ENCODE measurements around the gene BPGM. TPM values are rescaled to one million over a fixed set of nuclear protein-coding genes. Genes with fewer than 3 reads are reported as not detected.
"Not testable (repeated sequence)": the region's sequence is repeated elsewhere in the genome, so short reads cannot be mapped to it uniquely, and the experiment has no call there.

The BPGM gene
- total RNA-seq, 2 donors from 2014 or later, result 18.3 to 18.7 TPM

DNA sequence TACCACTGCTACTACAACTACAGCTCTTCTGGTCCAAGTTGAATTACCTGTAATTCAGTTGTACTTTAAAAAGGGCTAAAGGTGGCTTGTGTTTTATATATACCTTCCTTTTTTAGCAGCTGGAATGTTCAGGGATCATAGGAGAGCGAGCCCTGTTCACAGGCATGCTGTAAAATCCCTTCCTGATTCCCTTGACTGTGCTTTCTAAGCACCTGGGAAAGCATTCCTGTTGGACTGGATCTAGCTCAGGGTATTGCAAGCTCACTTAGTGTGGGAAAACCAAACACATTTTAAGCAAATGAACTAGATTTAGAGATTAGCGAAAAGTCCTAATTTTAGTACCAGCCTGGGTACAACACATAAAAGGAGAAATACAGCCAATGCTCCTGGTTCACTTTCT lies 31.5 kb downstream of the BPGM start:
- no peaks in the 10 kb centered on the region for H3K36me3 ChIP-seq
- no peak for TF ChIP-seq POLR2A (IDR thresholded peaks at IDR 0.05)
- TF ChIP-seq POLR2AphosphoS5 (IDR thresholded peaks at IDR 0.05), result no peak
- TF ChIP-seq, protein P1, sequence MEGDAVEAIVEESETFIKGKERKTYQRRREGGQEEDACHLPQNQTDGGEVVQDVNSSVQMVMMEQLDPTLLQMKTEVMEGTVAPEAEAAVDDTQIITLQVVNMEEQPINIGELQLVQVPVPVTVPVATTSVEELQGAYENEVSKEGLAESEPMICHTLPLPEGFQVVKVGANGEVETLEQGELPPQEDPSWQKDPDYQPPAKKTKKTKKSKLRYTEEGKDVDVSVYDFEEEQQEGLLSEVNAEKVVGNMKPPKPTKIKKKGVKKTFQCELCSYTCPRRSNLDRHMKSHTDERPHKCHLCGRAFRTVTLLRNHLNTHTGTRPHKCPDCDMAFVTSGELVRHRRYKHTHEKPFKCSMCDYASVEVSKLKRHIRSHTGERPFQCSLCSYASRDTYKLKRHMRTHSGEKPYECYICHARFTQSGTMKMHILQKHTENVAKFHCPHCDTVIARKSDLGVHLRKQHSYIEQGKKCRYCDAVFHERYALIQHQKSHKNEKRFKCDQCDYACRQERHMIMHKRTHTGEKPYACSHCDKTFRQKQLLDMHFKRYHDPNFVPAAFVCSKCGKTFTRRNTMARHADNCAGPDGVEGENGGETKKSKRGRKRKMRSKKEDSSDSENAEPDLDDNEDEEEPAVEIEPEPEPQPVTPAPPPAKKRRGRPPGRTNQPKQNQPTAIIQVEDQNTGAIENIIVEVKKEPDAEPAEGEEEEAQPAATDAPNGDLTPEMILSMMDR (IDR thresholded peaks at IDR 0.05), result no peak
- WGBS, result 64% methylated on average over 2 of the region's 2 CpGs
- H3K27me3 ChIP-seq (replicated peaks; ENCODE audit: insufficient read depth), result no peaks in the 10 kb centered on the region
- H3K4me3 ChIP-seq, result no peak overlapping the region
- DNase-seq (ENCODE audit: low spot score), result no peak
- intact Hi-C loops (cut with DNase I), result no loop called here
- no peaks in the 10 kb centered on the region for H3K9me3 ChIP-seq
- H3K27ac ChIP-seq, result no peak overlapping the region
- H3K4me1 ChIP-seq (replicated peaks), result no peaks in the 10 kb centered on the region

- TF ChIP-seq POLR2AphosphoS5 (IDR thresholded peaks at IDR 0.05), result no peak
- 97% methylated on average over 2 of the region's 2 CpGs for WGBS
- no peak for DNase-seq (ENCODE audit: low spot score)
Observed at GRCh38 chr7:134679006-134679405, 32.4 kb downstream of the BPGM start.

GRCh38 chr7:134684165-134684564 lies 37.5 kb downstream of the BPGM start:
- no peak for DNase-seq (ENCODE audit: low spot score)
- no peaks in the 10 kb centered on the region for H3K27me3 ChIP-seq (replicated peaks; ENCODE audit: insufficient read depth)
- H3K4me1 ChIP-seq (replicated peaks), result no peaks in the 10 kb centered on the region
- no peaks in the 10 kb centered on the region for H3K36me3 ChIP-seq
- intact Hi-C loops (cut with DNase I), result loop anchor here (10.0 kb wide), 1 partner anchor 581 kb away; no protein-coding TSS in a partner anchor
- no peak overlapping the region for H3K4me3 ChIP-seq
- H3K9me3 ChIP-seq, result no peaks in the 10 kb centered on the region
- WGBS, result 95% methylated on average over 3 of the region's 3 CpGs
- H3K27ac ChIP-seq, result no peak overlapping the region
- no peak for TF ChIP-seq POLR2AphosphoS5 (IDR thresholded peaks at IDR 0.05)
- TF ChIP-seq, protein P1 (IDR thresholded peaks at IDR 0.05), result no peak

More at GRCh38 chr7:134679006-134679405, 32.4 kb downstream of the BPGM start:
- Histone ChIP-seq H3K27me3 (replicated peaks; ENCODE audit: insufficient read depth) (no peaks in the 10 kb centered on the region), H3K27ac (no peak overlapping the region), H3K4me3 (no peak overlapping the region), H3K4me1 (replicated peaks) (no peaks in the 10 kb centered on the region), H3K36me3 (no peaks in the 10 kb centered on the region), H3K9me3 (no peaks in the 10 kb centered on the region)
- intact Hi-C loops (cut with DNase I), result no loop called here

- Histone ChIP-seq H3K4me3 (no peak overlapping the region), H3K27ac (no peak overlapping the region), H3K4me1 (replicated peaks) (no peaks in the 10 kb centered on the region), H3K27me3 (replicated peaks; ENCODE audit: insufficient read depth) (no peaks in the 10 kb centered on the region), H3K36me3 (no peaks in the 10 kb centered on the region), H3K9me3 (no peaks in the 10 kb centered on the region)
- no peak for DNase-seq (ENCODE audit: low spot score)
- no peak for TF ChIP-seq POLR2A (IDR thresholded peaks at IDR 0.05)
- TF ChIP-seq, protein P1 (IDR thresholded peaks at IDR 0.05), result no peak
- TF ChIP-seq POLR2AphosphoS5 (IDR thresholded peaks at IDR 0.05), result no peak
- intact Hi-C loops (cut with DNase I), result loop anchor here (5.0 to 10.0 kb wide), 2 partner anchors 487 to 580 kb away; partner anchors contain the start of gene CYREN
- 72% methylated on average over 2 of the region's 2 CpGs for WGBS
Observed at GRCh38 chr7:134685250-134685649, 38.6 kb downstream of the BPGM start.

DNA sequence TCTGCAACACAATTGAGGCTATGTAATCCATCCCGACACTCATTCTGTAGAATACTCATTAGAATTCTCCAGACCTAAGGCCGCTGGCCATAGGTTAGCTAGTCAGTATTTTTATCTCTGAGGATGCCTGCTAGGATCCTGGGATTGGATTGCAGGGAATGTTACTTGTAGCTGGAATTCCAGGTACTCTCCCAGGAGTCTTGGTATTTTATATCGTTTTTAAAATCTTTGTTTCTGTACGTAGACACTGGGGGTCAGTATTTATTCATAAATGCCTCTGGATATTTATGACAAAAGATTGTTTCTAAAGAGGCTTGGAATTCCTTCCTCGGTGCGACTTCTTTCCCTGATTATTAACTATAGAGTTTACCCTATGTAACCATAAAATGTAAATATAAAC lies 40.1 kb downstream of the BPGM start:
- no peak for DNase-seq (ENCODE audit: low spot score)
- WGBS, result 22% methylated on average over 6 of the region's 6 CpGs
- intact Hi-C loops (cut with DNase I), result loop anchor here (5.0 to 10.0 kb wide), 2 partner anchors 486 to 578 kb away; partner anchors contain the start of gene CYREN
- Histone ChIP-seq H3K27ac (no peak overlapping the region), H3K4me1 (replicated peaks) (no peaks in the 10 kb centered on the region), H3K36me3 (no peaks in the 10 kb centered on the region), H3K9me3 (no peaks in the 10 kb centered on the region), H3K27me3 (replicated peaks; ENCODE audit: insufficient read depth) (no peaks in the 10 kb centered on the region), H3K4me3 (no peak overlapping the region)
- TF ChIP-seq, protein P1 (IDR thresholded peaks at IDR 0.05), result peak in 3 of 4 experiments; percentile 20 to 40 (median 30)
- no peak for TF ChIP-seq POLR2A (IDR thresholded peaks at IDR 0.05)

- H3K27me3 ChIP-seq (replicated peaks; ENCODE audit: insufficient read depth); DNase-seq (ENCODE audit: low spot score); H3K36me3 ChIP-seq; H3K4me1 ChIP-seq (replicated peaks); H3K9me3 ChIP-seq; H3K4me3 ChIP-seq: not testable (repeated sequence)
- intact Hi-C loops (cut with DNase I), result loop anchor here (5.0 to 10.0 kb wide), 2 partner anchors 483 to 575 kb away; partner anchors contain the start of gene CYREN
- WGBS, result 50% methylated on average over 5 of the region's 5 CpGs
- peak overlapping the region in 1 of 2 donors; percentile 72 for H3K27ac ChIP-seq
Observed at GRCh38 chr7:134689550-134689949, 42.9 kb downstream of the BPGM start.
